Esophagus muscularis mucosa (tissue), 3 donors: ENCODE data around the gene LHX4.

ENCODE experiments used
- CTCF ChIP-seq, 3 experiments: fragments of 200-600 bp in 2 of 3; fragments of 450-650 bp in 1 of 3; sonication (generic) in 2 of 3; IDR thresholded peaks; one replicate each; pipeline ENCODE4 v1.5.1; 2017 to 2019; ENCODE audit warnings: antibody characterized with exemption in 3 of 3, mild to moderate bottlenecking in 2 of 3, moderate library complexity in 1 of 3
- POLR2A ChIP-seq: fragments of 450-650 bp; IDR thresholded peaks from one replicate; pipeline ENCODE4 v1.6.1; 2017; ENCODE audit warnings: antibody characterized with exemption, moderate library complexity, mild to moderate bottlenecking, low read depth

GRCh38 chr1:180198196-180198595 is 31.9 kb upstream of the LHX4 start:
- no peak for TF ChIP-seq CTCF (IDR thresholded peaks at IDR 0.05)
- no peak for TF ChIP-seq POLR2A
